Vagina (tissue), 2 donors: ENCODE results near the gene MYO18A. TPM values are rescaled to one million over a fixed set of nuclear protein-coding genes. Genes with fewer than 3 reads are reported as not detected.

ENCODE experiments used
- DNase-seq, 2 donors: peaks; one replicate each; pipeline ENCODE4 v3.0.0-alpha.2; 2017; ENCODE audit errors: extremely low spot score in 2 of 2
- H3K27ac ChIP-seq: fragments of 200-600 bp; sonication (generic); one replicate; pipeline ENCODE4 v1.5.1; 2019
- H3K27me3 ChIP-seq: fragments of 200-600 bp; sonication (generic); one replicate; pipeline ENCODE4 v1.5.1; 2019
- H3K36me3 ChIP-seq, 2 donors: fragments of 200-600 bp; sonication (generic); one replicate each; pipeline ENCODE4 v1.5.1; 2017 to 2019
- H3K4me1 ChIP-seq: fragments of 200-600 bp; sonication (generic); one replicate; pipeline ENCODE4 v1.5.1; 2019
- H3K4me3 ChIP-seq, 2 donors: fragments of 200-600 bp; sonication (generic); 1 replicate in 1 of 2; 2 replicates in 1 of 2; pipeline ENCODE4 v1.5.1; 2016 to 2019
- H3K9me3 ChIP-seq: fragments of 200-600 bp; sonication (generic); one replicate; pipeline ENCODE4 v1.5.1; 2019
- CTCF ChIP-seq, 3 experiments: fragments of 450-650 bp in 2 of 3; fragments of 200-600 bp in 1 of 3; sonication (generic) in 1 of 3; IDR thresholded peaks; one replicate each; pipeline ENCODE4 v1.5.1; 2017 to 2019; ENCODE audit warnings: antibody characterized with exemption in 3 of 3, mild to moderate bottlenecking in 2 of 3, moderate library complexity in 2 of 3
- POLR2A ChIP-seq, 2 donors: fragments of 450-650 bp; IDR thresholded peaks; one replicate each; pipeline ENCODE4 v1.6.1; 2017; ENCODE audit warnings: antibody characterized with exemption in 2 of 2, mild to moderate bottlenecking in 2 of 2, moderate library complexity in 2 of 2
- POLR2AphosphoS5 ChIP-seq, 2 donors: sonication (generic); formaldehyde crosslinking; IDR thresholded peaks; one replicate each; pipeline ENCODE4 v1.9.0; 2017; ENCODE audit warnings: antibody characterized with exemption in 2 of 2, mild to moderate bottlenecking in 2 of 2, low read depth in 1 of 2; ENCODE audit not compliant: insufficient read depth in 1 of 2
- intact Hi-C: fragments of 100-400 bp; cut with DNase I; formaldehyde crosslinking; loops from one replicate; pipeline ENCODE4 v1.15.1; 2023
- total RNA-seq: library from RNA; depleted of rRNA; stranded (reverse); fragments of >200 nt; gene quantifications from one replicate; pipeline ENCODE4 v1.2.3, GENCODE V29; 2016

Gene MYO18A
- total RNA-seq, 1 donor from 2014 or later, result 70.7 TPM

- no peak for DNase-seq
- H3K9me3 ChIP-seq, result no peaks in the 10 kb centered on the region
- no peak overlapping the region for H3K4me3 ChIP-seq
- intact Hi-C loops, result no loop called here
- peaks cover 7% of the 10 kb centered on the region for H3K27me3 ChIP-seq
- H3K4me1 ChIP-seq, result peaks cover 7% of the 10 kb centered on the region
- TF ChIP-seq POLR2A (IDR thresholded peaks at IDR 0.05), result no peak
- TF ChIP-seq CTCF (IDR thresholded peaks at IDR 0.05), result no peak
- TF ChIP-seq POLR2AphosphoS5 (IDR thresholded peaks at IDR 0.05; ENCODE audit: insufficient read depth in 1 of 2, low read depth in 1 of 2), result no peak
- no peak overlapping the region for H3K27ac ChIP-seq
- no peaks in the 10 kb centered on the region for H3K36me3 ChIP-seq
Observed at GRCh38 chr17:29021226-29021625, 159.0 kb downstream of the MYO18A start.

Other genes with a start within 250 kb of the MYO18A start
- 54.5 TPM for gene PHF12, start 228.9 kb downstream of the MYO18A start, total RNA-seq
- not detected for gene SEZ6, start 174.4 kb downstream of the MYO18A start, total RNA-seq
- gene PIPOX, start 137.3 kb downstream of the MYO18A start, total RNA-seq, result 1.7 TPM
- gene CRYBA1, start 66.5 kb upstream of the MYO18A start, total RNA-seq, result not detected
- 29.7 TPM for gene NUFIP2, start 113.8 kb upstream of the MYO18A start, total RNA-seq
- 42.2 TPM for gene TAOK1, start 210.0 kb upstream of the MYO18A start, total RNA-seq